Measurements from ENCODE around the gene U2SURP.

U2SURP gene

GRCh38 chr3:142966808-142967207 lies 34.6 kb upstream of the U2SURP start:
- TF ChIP-seq CTCF (IDR thresholded peaks at IDR 0.05; ENCODE audit: low read depth, low read length, missing control alignments) = no peak
- H3K4me3 ChIP-seq (ENCODE audit: low read depth, low read length) = no peak overlapping the region
- DNase-seq (ENCODE audit: low read depth) = no peak

GRCh38 chr3:142968319-142969025 lies 32.9 kb upstream of the U2SURP start:
- H3K4me3 ChIP-seq (ENCODE audit: low read depth, low read length) = no peak overlapping the region
- TF ChIP-seq CTCF (IDR thresholded peaks at IDR 0.05; ENCODE audit: low read depth, low read length, missing control alignments) = no peak
- no peak for DNase-seq (ENCODE audit: low read depth)

- TF ChIP-seq CTCF (IDR thresholded peaks at IDR 0.05; ENCODE audit: low read depth, low read length, missing control alignments) = no peak
- DNase-seq (ENCODE audit: low read depth) = no peak
- no peak overlapping the region for H3K4me3 ChIP-seq (ENCODE audit: low read depth, low read length)
Measured at GRCh38 chr3:142971431-142971830, 29.9 kb upstream of the U2SURP start.

- no peak for DNase-seq (ENCODE audit: low read depth)
- no peak for TF ChIP-seq CTCF (IDR thresholded peaks at IDR 0.05; ENCODE audit: low read depth, low read length, missing control alignments)
- H3K4me3 ChIP-seq (ENCODE audit: low read depth, low read length) = no peak overlapping the region
Measured at GRCh38 chr3:142972092-142972753, 29.1 kb upstream of the U2SURP start.

GRCh38 chr3:142973217-142974009 lies 28.0 kb upstream of the U2SURP start:
- no peak for DNase-seq (ENCODE audit: low read depth)
- TF ChIP-seq CTCF (IDR thresholded peaks at IDR 0.05; ENCODE audit: low read depth, low read length, missing control alignments) = no peak
- H3K4me3 ChIP-seq (ENCODE audit: low read depth, low read length) = no peak overlapping the region

- no peak overlapping the region for H3K4me3 ChIP-seq (ENCODE audit: low read depth, low read length)
- no peak for DNase-seq (ENCODE audit: low read depth)
- peak; percentile 32 for TF ChIP-seq CTCF (IDR thresholded peaks at IDR 0.05; ENCODE audit: low read depth, low read length, missing control alignments)
Measured at GRCh38 chr3:142975316-142975995, 25.9 kb upstream of the U2SURP start.

All from GM12864 (cell line).